GM03348 (cell line): ENCODE measurements around the gene CALM1.
"Not testable (repeated sequence)": the region's sequence is repeated elsewhere in the genome, so short reads cannot be mapped to it uniquely, and the experiment has no call there.

Experiments
- DNase-seq: peaks from one replicate; pipeline ENCODE4 v3.0.0; 2012; ENCODE audit warnings: low spot score

The CALM1 gene

DNA sequence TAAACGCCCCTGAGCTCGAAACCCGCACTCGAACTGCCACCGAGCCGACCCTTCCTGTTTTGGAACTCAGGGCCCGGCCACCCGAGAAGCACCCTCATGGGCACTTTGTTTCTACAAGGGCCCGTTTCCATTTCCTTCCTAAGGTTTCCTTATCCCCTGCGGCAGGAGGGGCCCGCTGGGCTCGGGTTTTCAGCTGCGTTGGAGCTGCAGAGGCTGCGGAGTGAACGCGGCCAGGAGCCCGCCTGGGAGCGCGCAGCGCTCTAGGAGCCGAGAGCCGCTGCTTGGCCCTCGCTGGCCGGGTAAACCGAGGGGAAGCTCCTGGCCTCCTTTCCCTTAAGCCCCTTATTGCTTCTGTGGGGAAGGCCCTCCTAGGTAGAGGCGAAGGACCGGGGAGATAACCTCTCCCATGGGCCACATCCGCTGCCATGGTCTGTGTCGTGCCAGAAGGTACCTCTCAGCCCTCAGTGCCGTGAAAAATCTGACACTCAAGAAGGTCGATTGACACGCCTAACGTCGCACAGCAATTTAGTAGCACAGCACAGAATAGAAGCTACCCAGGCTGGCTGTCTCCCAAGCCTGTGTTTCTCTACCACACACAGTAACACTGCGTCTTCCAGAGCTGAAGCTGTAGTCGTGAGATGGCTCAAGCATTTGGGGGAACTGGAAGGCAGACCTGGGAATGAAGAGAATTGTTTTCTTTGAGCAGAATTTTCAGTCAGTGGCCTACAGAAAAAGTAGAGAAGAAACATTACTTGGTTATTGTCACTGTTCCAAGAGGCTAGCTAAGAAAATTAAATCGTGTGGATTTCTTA is 12.9 kb upstream of the CALM1 start:
- peak; percentile 27 for DNase-seq

GRCh38 chr14:90384543-90384911 is 12.3 kb upstream of the CALM1 start:
- DNase-seq, result no peak

- no peak for DNase-seq
These were observed 10.5 kb upstream of the CALM1 start for GRCh38 chr14:90386321-90386720.

DNA sequence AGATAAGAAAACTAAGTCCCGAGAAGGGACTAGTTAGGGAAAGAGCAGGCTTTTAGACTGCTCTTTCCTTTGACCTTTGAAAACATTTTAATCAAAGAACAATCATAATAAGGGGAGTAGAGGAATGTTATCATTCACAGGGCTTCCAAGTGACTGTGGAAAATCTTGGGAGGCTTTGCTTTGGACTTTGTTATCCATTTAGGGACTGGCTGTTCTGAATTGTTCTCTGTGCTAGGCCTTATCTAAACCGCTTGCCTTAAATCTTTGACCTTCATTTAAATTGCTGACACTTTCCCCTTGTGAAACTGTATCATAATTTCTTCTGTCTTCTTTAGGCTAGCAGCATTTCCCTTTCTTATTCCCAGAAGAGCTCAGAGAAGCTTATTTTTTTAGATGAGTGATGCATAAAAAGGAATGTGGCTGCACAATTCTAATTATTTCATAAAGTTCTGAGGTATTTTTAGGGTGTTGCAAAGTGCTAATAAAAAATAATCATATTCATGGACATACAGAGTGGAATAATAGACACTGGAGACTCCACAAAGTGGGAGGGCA is 9.5 kb upstream of the CALM1 start:
- DNase-seq, result no peak

GRCh38 chr14:90388437-90388836 is 8.4 kb upstream of the CALM1 start:
- DNase-seq, result peak; percentile 48

DNA sequence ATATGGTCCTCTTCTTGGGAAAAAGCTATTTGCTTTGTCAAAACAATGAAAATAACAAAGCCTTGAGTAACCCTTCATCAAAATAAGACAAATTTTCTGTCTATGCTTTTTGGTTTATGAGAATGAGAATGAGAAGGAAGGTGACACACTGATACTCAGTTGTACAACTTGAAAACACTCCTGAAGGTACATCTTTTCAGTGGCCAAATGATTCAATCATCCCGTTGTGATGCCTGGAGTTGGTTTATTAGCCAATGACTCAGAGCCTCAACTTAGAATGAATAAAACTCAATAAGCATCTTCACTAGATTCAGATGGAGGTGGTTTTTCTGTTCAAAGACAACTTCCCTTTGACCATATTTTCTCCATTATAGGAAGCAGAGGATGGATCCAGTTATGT is 7.8 kb upstream of the CALM1 start:
- DNase-seq, result no peak

DNA sequence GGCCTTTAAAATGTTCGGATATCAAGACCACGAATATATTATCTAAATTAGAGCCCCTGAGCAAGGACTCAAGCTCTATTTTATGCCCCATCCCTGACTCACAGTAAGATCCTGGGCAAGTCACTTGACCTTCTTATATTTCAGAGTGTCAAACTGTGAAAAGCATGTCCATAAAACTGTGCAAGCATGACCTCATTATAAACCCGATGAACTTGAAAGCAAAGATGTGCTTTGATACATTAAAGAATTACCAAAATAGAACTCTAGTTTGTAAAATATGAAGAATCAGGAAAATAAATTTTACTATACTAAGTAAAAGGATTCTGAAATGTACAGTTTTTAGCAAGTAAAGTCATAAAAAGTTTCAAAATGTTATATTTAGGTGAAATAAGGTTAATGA is 2.9 kb upstream of the CALM1 start:
- no peak for DNase-seq

GRCh38 chr14:90394782-90395181 is 2.0 kb upstream of the CALM1 start:
- not testable (repeated sequence) for DNase-seq

- DNase-seq, result peak; percentile 78
These were observed 841 bp downstream of the CALM1 start for GRCh38 chr14:90397425-90398314.

DNA sequence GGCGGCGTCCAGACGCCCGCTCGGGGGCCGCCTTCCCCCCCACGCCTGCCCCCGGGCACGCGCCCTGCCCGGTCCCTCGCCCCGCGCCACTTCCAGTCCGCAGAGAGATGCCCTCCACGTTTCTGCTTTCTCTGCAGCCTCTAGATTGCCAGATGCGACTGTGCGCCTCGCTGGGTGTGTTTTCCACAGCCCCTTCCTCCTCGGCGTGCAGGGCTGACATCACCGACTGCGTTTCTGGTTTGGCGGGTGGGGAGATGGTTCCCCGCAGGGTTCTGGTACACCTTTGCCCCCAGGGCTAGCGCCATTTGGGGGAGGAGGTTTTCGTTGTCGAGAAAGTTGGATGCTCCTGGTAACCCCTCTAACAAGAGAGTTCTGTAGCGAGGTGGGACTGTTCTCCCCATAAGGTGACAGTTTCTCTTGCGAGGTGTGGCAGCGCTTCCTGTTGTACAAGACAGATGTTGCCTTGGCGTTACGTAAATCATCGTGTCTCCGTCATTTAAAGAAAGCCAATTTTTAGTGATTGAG is 1.5 kb downstream of the CALM1 start:
- DNase-seq, result peak; percentile 43

- no peak for DNase-seq
These were observed 2.2 kb downstream of the CALM1 start for GRCh38 chr14:90398841-90399540.

- peak; percentile 92 for DNase-seq
These were observed 3.0 kb downstream of the CALM1 start for GRCh38 chr14:90399541-90400444.

- no peak for DNase-seq
These were observed 4.2 kb downstream of the CALM1 start for GRCh38 chr14:90400904-90401561.

DNA sequence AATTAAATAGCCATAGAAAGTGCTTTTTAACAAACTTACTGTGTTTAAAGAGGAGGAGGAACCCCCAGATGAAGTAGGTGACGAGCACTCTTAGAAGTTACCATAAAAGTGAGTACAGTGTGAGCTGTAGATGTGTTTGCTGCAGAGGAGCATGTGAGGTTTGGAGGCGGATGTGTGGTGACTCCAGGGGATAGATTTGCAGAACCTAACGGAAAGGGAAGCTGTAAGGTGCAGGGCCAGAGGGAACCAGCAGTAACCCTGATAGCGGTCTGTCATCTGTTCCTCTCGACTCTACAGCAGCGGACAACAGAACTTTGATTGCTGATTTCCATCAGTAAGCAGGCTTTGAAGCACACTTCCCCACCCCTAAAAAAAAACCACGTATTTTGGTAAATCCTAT is 5.2 kb downstream of the CALM1 start:
- DNase-seq, result no peak

GRCh38 chr14:90403065-90403464 is 6.2 kb downstream of the CALM1 start:
- no peak for DNase-seq

- no peak for DNase-seq
These were observed 8.3 kb downstream of the CALM1 start for GRCh38 chr14:90405101-90405500.

- no peak for DNase-seq
These were observed 8.9 kb downstream of the CALM1 start for GRCh38 chr14:90405755-90406154.

DNA sequence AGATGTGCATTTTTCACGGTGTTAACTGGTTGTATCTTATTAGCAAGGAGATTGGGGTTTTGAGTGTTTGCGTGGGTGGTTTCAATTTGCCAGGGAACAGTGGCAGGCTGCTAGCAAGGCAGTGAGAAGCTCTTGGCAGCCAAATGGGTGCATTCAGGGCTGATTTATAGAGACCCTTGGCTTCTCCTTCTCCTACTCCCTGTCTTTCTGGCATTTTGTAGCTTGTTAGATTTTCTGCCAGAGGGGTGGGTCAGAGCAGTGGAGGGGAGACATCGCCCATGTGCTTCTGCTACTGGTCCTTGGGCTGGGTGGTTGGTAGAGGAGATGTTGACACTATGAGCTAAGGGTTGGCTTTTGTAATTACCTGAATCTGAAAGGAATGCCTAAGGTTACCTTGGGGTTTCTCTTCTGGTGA is 9.6 kb downstream of the CALM1 start:
- DNase-seq, result no peak

DNA sequence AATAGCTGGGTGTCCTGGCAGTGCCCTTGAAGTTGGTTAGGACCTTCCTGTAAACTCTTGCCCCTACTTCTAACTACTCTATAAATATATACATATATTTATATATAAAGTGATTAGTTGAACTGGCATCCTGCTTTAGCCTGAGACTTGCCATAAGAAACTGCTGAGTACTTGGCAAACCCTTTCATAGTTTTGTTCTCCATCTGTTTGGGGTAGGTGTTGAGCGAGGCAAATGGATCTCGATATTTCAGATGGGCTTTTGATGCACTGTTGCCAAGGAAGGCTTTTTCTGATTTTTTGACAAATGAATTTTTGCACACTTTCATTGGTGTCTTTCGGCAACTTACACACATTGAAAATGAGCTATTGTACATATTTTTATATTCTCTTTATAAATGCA is 10.4 kb downstream of the CALM1 start:
- DNase-seq, result no peak

- no peak for DNase-seq
These were observed 11.9 kb downstream of the CALM1 start for GRCh38 chr14:90408713-90409112.
